ENCODE results near the gene PCDH15. TPM values are rescaled to one million over a fixed set of nuclear protein-coding genes. Genes with fewer than 3 reads are reported as not detected.

PCDH15 gene
- total RNA-seq, 4 donors from 2014 or later: not detected

DNA sequence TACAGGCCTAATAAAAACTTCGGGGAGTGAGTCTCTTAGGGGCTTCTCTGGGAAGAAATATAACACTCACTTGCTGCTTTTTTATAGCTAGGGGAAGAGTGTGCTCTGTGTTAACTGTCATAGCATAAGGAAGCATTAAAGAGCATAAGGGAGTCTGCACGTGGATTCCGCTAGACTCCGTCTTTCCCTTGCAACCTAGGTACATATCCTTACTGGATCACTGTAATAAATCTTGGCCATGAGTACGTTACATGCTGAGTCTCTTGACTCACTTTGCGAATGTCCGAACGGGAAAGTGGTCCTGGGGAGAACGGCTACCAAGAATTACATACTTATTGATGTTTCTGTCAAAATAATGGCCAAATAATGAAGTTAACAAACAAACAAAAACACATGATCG lies 1029.3 kb downstream of the PCDH15 start:
- H3K36me3 ChIP-seq: no peaks in the 10 kb centered on the region
- H3K27me3 ChIP-seq: no peaks in the 10 kb centered on the region
- H3K27ac ChIP-seq: no peak overlapping the region
- H3K4me1 ChIP-seq: no peaks in the 10 kb centered on the region
- H3K9me3 ChIP-seq: no peaks in the 10 kb centered on the region
- intact Hi-C loops (cut with DNase I): no loop called here
- DNase-seq: no peak
- TF ChIP-seq POLR2A (IDR thresholded peaks at IDR 0.05): no peak
- TF ChIP-seq, protein P1, sequence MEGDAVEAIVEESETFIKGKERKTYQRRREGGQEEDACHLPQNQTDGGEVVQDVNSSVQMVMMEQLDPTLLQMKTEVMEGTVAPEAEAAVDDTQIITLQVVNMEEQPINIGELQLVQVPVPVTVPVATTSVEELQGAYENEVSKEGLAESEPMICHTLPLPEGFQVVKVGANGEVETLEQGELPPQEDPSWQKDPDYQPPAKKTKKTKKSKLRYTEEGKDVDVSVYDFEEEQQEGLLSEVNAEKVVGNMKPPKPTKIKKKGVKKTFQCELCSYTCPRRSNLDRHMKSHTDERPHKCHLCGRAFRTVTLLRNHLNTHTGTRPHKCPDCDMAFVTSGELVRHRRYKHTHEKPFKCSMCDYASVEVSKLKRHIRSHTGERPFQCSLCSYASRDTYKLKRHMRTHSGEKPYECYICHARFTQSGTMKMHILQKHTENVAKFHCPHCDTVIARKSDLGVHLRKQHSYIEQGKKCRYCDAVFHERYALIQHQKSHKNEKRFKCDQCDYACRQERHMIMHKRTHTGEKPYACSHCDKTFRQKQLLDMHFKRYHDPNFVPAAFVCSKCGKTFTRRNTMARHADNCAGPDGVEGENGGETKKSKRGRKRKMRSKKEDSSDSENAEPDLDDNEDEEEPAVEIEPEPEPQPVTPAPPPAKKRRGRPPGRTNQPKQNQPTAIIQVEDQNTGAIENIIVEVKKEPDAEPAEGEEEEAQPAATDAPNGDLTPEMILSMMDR (IDR thresholded peaks at IDR 0.05): no peak
- H3K4me3 ChIP-seq: no peak overlapping the region
- 71 to 78% methylated on average over 10 of the region's 10 CpGs for WGBS, 2 donors

DNA sequence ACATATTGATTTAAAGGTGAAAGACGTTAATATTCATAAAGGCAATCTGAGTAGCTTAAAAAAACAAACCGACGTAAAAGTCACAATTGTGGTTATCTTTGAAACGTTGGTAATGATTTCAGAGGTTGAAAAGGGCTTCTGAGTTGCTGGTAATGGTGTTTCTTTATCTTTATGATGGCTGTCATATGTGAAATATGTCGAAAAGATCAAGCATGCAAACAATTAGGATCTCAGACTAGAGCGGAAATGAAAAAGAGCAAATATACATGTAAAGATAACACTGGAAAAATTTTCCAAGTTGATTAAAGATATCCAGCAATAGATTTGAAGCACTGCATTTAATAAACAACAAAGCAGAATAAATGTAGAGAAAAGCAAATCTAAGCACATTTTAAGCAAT lies 1030.1 kb downstream of the PCDH15 start:
- 51 to 62% methylated on average over 6 of the region's 6 CpGs for WGBS, 2 donors
- intact Hi-C loops (cut with DNase I): no loop called here
- no peaks in the 10 kb centered on the region for H3K9me3 ChIP-seq
- no peaks in the 10 kb centered on the region for H3K36me3 ChIP-seq
- no peak for TF ChIP-seq POLR2A (IDR thresholded peaks at IDR 0.05)
- TF ChIP-seq, protein P1 (IDR thresholded peaks at IDR 0.05): no peak
- no peak overlapping the region for H3K4me3 ChIP-seq
- H3K4me1 ChIP-seq: no peaks in the 10 kb centered on the region
- DNase-seq: no peak
- no peak overlapping the region for H3K27ac ChIP-seq
- H3K27me3 ChIP-seq: no peaks in the 10 kb centered on the region

DNA sequence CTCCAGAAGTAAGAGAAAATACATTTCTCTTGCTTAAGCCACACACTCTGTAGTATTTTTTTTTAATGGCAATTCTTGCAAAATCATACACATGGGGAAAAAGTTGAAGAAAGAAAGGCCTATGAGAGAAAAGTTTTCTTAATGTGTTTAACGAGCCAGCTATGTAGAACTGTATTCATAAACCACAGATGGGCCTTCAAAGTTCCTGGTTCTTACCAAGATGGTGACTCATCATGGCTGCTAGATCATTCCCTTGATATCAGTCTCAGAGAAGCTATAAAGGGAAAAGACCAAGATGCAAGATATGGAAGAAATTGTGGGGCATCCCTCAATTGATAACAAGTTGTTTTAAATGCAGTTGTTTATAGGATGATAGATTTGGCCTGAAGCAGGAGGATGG lies 1035.7 kb downstream of the PCDH15 start:
- no peaks in the 10 kb centered on the region for H3K27me3 ChIP-seq
- H3K36me3 ChIP-seq: no peaks in the 10 kb centered on the region
- WGBS, 2 donors: 62 to 64% methylated on average over 1 of the region's 1 CpG
- TF ChIP-seq, protein P1 (IDR thresholded peaks at IDR 0.05): no peak
- no peak for TF ChIP-seq POLR2A (IDR thresholded peaks at IDR 0.05)
- H3K27ac ChIP-seq: no peak overlapping the region
- H3K4me1 ChIP-seq: no peaks in the 10 kb centered on the region
- no peak overlapping the region for H3K4me3 ChIP-seq
- DNase-seq: no peak
- intact Hi-C loops (cut with DNase I): no loop called here
- no peaks in the 10 kb centered on the region for H3K9me3 ChIP-seq

DNA sequence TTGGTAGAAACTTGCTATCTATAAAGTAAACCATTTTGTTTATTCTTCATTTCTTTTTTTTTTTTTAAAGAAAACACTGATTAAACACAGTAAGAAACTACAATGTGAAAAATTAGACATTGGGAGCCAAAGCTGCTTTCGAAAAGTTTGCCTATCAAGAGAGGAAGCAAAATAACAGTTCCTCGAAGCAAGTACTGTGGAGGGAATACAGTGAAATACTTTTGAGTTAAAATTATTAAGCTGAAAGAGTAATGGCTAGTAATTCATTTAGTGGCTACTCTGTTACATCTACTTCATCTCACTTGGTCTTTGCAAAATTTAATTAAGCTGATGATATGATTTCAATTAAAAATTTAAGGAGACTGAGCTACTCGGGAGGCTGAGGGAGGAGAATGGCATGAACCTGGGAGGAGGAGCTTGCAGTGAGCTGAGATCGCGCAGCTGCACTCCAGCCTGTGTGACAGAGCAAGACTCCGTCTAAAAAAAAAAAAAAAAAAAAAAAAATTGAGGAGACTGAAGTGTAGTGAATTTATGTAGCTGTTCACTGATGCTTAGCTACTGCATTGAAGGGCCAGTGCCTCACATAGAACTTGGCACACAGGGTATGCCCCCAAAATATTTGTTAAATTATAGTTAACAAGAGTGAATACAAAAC lies 1046.3 kb downstream of the PCDH15 start:
- no peak for DNase-seq
- H3K27me3 ChIP-seq: no peaks in the 10 kb centered on the region
- H3K4me1 ChIP-seq: no peaks in the 10 kb centered on the region
- no peak overlapping the region for H3K4me3 ChIP-seq
- TF ChIP-seq, protein P1 (IDR thresholded peaks at IDR 0.05): no peak
- TF ChIP-seq POLR2A (IDR thresholded peaks at IDR 0.05): no peak
- no peak overlapping the region for H3K27ac ChIP-seq
- WGBS, 2 donors: 19 to 30% methylated on average over 6 of the region's 6 CpGs
- no peaks in the 10 kb centered on the region for H3K36me3 ChIP-seq
- no peaks in the 10 kb centered on the region for H3K9me3 ChIP-seq
- intact Hi-C loops (cut with DNase I): no loop called here

Small RNA genes within 50 kb of the gene (small RNA-seq; reads per million reads assigned to genes)
- gene AL365496.1 (0 reads per million in 4 donors), gene MIR548F1 (0 to 0.15 (median 0) reads per million in 4 donors), gene RNU6-687P (0 reads per million in 4 donors)

All from esophagus squamous epithelium (tissue), 5 donors.